ENCODE data around the gene CCDC175.

DNA sequence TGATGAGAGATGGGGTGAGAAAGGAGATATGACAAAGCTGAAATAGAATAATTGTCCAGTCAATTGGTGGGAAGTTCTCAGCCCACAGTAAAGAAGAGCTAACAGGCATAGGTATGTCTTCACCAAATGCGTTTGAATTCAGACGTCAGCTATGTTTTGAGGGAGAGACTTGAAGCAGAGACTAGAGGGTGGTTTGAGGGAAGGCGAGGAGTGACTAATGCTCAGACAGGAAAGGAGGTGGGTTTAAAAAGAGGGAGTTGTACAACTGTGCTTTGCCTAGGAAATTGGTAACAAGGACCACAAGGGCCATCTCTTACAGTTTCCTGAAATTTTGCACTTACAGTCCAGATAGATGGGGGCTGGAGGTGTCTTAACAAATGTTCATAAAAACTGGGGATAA is 85.9 kb downstream of the CCDC175 start:
- no peak for TF ChIP-seq POLR2A (IDR thresholded peaks at IDR 0.05; ENCODE audit: low read depth, low read length)
- no peak for TF ChIP-seq POLR2AphosphoS5 (IDR thresholded peaks at IDR 0.05; ENCODE audit: insufficient read depth, low read depth, low read length)
- TF ChIP-seq MYC (IDR thresholded peaks at IDR 0.05; ENCODE audit: low read depth, low read length): no peak

Data from endothelial cell of umbilical vein (primary cell).